HG02642 (cell line): Measurements from ENCODE around the gene NOP14.
A peak's percentile ranks its signal among the peaks of the same experiment; 100 is the strongest.
"Not testable (repeated sequence)": the region's sequence is repeated elsewhere in the genome, so short reads cannot be mapped to it uniquely, and the experiment has no call there.

Experiments used
- ATAC-seq: cut with Tn5 transposase; IDR thresholded peaks from one replicate; pipeline ENCODE4 v1.9.1; 2021; ENCODE audit warnings: mild to moderate bottlenecking; ENCODE audit not compliant: unreplicated experiment, poor library complexity

Gene NOP14

GRCh38 chr4:2962614-2963174, 512 bp downstream of the NOP14 start:
- ATAC-seq, result peak; percentile 33

- no peak for ATAC-seq
Measured at GRCh38 chr4:2961811-2962441, 1.3 kb downstream of the NOP14 start.

GRCh38 chr4:2961421-2961810, 1.8 kb downstream of the NOP14 start:
- no peak for ATAC-seq

- not testable (repeated sequence) for ATAC-seq
Measured at GRCh38 chr4:2960450-2960849, 2.8 kb downstream of the NOP14 start.

GRCh38 chr4:2958446-2958845, 4.8 kb downstream of the NOP14 start:
- no peak for ATAC-seq

- not testable (repeated sequence) for ATAC-seq
Measured at GRCh38 chr4:2955186-2956044, 7.8 kb downstream of the NOP14 start.

- peak; percentile 66 for ATAC-seq
Measured at GRCh38 chr4:2954358-2955185, 8.6 kb downstream of the NOP14 start.

GRCh38 chr4:2953496-2953895, 9.7 kb downstream of the NOP14 start:
- ATAC-seq, result no peak

GRCh38 chr4:2950221-2950989, 12.8 kb downstream of the NOP14 start:
- no peak for ATAC-seq

GRCh38 chr4:2949782-2950125, 13.5 kb downstream of the NOP14 start:
- no peak for ATAC-seq

- ATAC-seq, result no peak
Measured at GRCh38 chr4:2948895-2949781, 14.1 kb downstream of the NOP14 start.

- ATAC-seq, result no peak
Measured at GRCh38 chr4:2947926-2948325, 15.3 kb downstream of the NOP14 start.

- no peak for ATAC-seq
Measured at GRCh38 chr4:2946812-2947600, 16.2 kb downstream of the NOP14 start.

GRCh38 chr4:2945619-2946604, 17.3 kb downstream of the NOP14 start:
- ATAC-seq, result not testable (repeated sequence)

GRCh38 chr4:2944586-2945526, 18.4 kb downstream of the NOP14 start:
- ATAC-seq, result no peak

- no peak for ATAC-seq
Measured at GRCh38 chr4:2944091-2944482, 19.1 kb downstream of the NOP14 start.
